Vagina (tissue), 2 donors: ENCODE results near the gene UBR2.

Experiments used
- CTCF ChIP-seq, 3 experiments: fragments of 450-650 bp in 2 of 3; fragments of 200-600 bp in 1 of 3; sonication (generic) in 1 of 3; IDR thresholded peaks; one replicate each; pipeline ENCODE4 v1.5.1; 2017 to 2019; ENCODE audit warnings: antibody characterized with exemption in 3 of 3, mild to moderate bottlenecking in 2 of 3, moderate library complexity in 2 of 3
- POLR2A ChIP-seq, 2 donors: fragments of 450-650 bp; IDR thresholded peaks; one replicate each; pipeline ENCODE4 v1.6.1; 2017; ENCODE audit warnings: antibody characterized with exemption in 2 of 2, mild to moderate bottlenecking in 2 of 2, moderate library complexity in 2 of 2
- POLR2AphosphoS5 ChIP-seq, 2 donors: sonication (generic); formaldehyde crosslinking; IDR thresholded peaks; one replicate each; pipeline ENCODE4 v1.9.0; 2017; ENCODE audit warnings: antibody characterized with exemption in 2 of 2, mild to moderate bottlenecking in 2 of 2, low read depth in 1 of 2; ENCODE audit not compliant: insufficient read depth in 1 of 2

DNA sequence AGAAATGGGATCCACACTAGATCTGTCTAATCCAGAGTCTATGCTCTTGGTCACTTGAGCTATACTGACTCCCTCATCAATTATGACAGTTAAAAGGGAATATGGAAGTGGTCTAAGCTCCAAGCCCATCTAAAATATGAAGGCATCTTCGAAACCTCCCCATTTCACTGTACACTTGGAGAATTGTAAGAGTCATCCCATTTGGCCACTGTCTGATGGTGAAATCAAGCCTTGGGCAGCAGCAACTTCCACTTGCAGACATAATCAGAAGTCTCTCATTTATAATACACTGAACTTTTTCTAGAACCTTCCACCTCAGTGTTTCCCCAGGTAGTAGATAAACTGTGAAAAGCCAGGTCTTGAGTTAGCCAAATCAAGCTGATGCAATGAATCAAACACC, 26.3 kb upstream of the UBR2 start:
- TF ChIP-seq POLR2A (IDR thresholded peaks at IDR 0.05) (no peak), CTCF (IDR thresholded peaks at IDR 0.05) (no peak), POLR2AphosphoS5 (IDR thresholded peaks at IDR 0.05; ENCODE audit: insufficient read depth in 1 of 2, low read depth in 1 of 2) (no peak)
